ENCODE data around the gene ADSS1.
"Not testable (repeated sequence)": the region's sequence is repeated elsewhere in the genome, so short reads cannot be mapped to it uniquely, and the experiment has no call there.

Gene ADSS1

DNA sequence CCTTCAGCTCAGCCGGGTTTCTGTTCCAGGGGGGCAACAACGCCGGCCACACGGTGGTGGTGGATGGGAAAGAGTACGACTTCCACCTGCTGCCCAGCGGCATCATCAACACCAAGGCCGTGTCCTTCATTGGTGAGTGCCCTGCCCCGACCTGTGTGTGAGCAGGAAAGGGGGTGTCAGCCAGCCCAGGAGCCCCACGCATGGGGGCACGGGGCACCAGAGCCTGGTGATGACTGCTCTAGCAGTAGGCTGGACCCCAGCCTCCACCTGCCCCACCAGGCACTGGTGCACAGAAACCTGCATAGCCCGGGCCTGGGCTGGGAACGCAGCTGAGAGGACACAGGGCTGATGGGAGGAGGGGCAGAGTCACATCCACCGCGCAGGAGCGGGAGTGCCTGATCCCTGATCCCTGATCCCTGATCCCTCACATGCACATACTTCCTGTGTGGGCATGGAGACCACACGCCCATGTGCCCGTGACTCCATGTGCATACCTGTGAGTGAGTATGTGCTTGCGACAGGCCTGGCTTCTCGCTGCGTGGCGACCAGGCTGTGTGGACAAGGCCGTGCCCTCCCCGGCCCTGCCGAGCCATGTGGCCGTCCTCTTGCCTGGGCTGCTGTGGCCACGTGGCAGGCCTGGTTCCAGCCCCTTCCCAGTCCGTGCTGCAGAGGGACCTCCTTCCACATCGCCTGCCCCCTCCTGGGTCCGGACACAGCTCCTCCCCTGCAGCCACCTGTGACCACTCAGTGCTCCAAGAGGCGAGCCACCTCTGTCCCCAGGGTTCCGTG lies 11.2 kb downstream of the ADSS1 start:
- DNase-seq, result no peak

DNA sequence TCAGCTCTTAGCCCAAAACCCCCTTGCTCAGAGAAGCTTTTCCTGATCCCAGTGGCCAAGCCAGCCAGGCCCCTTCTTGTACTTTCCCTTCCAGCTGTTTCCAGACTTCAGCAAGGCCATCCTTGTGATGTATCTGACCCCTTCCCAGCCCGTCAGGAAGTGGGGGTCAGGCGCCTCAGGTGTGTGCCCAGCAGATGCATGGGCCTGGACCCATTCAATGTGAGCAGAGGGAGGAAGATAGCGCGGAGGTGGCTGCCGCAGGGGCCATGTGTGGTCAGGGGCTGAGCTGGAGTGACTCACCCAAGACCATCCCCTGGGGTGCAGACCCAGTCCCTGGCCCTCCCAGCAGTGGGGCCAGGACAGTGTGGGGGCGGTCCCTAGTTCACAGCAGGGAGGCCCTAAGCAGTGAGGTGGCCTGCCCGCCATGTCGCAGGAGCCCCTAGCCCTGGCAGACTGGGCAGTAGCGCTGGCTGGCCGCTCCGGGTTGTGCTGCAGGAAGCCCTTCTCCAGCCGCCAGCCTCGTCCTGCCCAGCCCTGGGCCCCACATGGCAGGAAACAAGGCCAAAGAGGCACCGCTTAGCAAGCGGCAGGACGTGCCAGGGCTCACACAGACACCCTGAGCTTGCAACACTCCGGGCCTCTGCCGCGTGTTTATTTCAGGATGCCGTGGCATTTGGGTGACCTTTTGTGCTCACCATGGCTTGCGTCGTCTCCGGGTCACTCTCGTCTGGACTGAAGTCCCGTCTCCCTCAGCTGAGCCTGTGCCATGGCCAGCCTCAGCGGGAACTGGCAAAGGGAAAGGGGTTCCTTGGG lies 12.0 kb downstream of the ADSS1 start:
- DNase-seq, result no peak

DNA sequence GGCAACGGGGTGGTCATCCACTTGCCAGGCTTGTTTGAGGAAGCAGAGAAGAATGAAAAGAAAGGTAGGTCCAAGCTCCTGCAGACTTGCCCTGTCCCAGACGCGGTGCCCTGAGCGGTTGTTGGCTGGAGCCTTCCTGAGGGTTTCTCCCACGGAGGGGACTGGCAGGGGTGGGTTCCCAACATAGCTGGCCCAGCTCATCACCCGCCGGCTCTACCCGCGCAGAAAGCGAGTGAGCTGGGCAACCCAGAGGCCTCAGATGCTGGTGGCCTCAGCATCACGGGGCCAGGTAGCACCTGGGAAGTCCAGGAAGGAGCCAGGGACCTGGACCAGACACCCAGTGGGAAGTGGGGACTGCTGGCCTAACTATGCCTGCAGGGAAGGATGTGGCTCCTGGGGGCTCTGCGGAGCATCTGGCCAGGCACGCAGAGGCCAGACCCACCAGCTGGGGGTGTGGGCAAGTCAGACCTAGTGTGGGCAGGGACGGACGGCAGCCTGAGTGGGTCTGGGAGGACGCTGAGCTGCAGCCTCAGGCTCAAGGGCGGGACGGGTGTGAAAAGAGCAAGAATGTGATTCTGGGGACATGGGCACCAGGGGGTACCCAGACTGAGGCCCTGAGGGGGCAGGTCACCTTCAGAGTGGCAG lies 14.5 kb downstream of the ADSS1 start:
- no peak for DNase-seq

DNA sequence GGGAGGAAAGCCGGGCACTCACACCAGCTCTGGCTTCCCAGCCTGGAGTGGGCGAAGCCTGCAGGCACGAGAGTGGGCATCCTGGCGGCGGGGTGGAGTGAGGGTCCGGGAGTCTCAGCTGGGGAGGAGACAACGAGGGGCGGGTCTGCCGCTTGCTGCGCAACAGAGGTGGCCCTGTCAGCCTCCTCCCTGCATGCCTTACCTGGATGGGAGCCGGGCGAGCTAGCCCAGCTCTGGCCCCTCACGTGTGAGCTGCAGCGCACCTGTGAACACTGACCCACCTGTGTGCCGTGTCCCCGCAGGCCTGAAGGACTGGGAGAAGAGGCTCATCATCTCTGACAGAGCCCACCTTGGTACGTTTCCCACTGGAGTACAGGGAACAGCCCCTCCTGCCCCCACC lies 15.0 kb downstream of the ADSS1 start:
- no peak for DNase-seq

DNA sequence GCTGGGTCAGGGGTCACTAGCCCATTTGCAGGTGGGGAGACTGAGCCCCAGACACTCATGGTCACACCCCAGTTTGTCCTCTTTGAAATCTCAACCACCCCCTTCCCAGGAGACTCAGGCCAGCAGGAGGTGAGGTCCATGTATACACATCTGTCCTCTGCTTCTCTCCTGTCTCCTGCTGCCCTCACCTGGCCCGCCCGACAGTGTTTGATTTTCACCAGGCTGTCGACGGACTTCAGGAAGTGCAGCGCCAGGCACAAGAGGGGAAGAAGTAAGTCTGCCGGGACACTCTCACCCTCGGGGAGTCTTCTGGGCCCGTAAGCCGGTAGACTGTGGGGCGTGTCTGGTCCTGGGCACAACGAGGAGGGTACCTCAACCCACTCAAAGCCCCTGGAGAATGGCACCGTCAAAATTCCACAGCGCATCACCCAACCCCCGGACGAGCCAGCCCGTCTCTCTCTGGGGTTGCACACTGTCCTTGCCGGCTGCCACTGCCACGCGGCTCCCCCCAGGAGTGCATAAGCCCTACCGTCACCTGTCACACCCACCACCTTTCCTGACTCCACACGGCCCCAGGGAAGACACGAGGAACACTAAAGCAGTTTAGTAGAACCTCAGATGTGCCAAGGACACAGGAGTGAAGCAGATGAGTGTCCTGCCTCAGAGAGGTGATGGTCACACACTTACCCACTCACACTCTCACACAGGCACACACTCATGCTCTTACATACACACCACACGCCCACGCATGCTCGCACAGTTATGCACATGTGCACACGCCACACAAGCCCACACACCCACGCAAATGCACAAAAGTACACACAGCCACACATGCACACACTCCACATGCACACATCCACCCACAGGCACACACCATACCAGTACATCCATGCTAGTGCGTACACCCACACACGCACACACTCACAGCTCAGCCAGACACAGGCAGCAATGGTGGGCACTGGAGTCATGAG lies 15.8 kb downstream of the ADSS1 start:
- no peak for DNase-seq

DNA sequence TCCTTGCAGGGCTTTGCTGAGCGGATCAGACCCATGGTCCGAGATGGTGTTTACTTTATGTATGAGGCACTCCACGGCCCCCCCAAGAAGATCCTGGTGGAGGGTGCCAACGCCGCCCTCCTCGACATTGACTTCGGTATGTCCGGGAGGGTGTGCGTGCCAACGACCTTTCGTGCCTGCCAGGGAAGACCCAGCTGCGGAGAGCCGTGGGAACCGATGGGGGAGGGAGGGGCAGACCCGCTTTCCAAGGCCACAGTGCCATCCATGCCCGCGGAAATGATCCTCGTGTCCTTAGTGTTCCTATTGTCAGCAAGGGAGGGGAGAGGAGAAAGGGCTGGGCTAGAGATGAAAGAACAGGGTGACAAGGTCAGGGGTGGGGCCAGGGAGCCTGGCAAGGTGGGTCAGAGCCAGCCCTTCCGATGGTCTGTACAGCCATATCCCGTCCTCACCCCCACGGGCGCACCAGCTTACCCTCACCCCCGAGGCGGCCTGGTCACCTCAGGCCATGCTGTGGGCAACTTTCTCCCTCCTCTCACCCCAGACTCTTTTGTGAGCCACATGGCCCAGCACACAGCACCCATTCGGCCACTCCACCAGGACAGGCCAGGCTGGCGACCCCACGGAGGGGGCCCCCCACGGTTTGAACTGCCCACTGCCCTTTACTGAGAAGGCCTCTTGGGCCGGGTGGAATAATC lies 17.2 kb downstream of the ADSS1 start:
- DNase-seq, result no peak

DNA sequence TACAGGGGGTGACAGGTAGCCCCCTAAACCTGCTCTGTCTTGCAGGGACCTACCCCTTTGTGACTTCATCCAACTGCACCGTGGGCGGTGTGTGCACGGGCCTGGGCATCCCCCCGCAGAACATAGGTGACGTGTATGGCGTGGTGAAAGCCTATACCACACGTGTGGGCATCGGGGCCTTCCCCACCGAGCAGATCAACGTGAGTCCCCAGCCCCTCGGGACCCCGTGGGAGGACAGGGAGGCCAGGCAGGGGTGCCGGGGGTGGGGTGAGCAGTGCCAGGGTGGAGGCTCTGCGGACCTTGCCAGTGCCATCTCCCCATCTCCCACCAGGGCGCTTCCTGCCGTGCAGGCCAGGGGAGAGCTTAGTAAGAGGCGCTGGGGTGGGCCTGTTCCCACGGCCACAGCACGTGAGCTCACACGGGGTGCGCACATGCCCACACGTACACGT lies 17.8 kb downstream of the ADSS1 start:
- DNase-seq, result no peak

DNA sequence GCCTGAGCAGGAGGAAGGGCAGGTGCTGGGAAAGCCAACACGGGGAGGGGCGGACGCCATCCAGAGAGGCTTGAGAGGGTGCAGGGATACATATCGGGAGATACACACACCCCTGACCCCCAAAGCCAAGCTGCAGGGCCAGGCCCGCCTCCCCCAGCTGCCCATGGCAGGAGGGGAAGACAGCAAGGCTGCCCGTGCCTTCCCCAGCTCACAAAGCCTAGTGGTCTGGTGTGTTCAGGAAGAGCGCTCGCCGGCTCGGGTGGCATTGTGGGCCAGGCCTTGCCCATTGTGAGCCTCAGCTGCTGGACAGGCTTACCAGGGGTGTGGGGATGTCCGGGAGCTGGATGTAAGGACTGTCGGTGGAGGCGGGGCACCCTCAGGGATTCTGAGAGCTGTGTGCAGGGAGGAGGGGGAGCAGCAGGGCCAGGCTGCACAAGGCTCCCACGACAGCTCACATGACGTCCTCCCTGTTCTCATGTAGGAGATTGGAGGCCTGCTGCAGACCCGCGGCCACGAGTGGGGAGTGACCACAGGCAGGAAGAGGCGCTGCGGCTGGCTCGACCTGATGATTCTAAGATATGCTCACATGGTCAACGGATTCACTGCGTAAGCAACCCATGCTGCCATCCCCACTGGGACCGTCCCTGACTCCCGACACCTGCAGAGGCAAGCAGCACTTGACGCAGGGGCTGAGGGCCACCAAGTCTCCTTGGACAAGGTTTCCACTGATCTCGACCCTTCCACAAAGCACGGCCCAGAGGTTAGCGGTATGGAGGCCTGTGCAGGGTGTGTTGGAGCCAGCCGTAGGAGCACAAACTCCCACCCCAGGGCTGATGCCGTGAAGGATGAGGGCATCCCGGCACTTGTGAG lies 18.8 kb downstream of the ADSS1 start:
- DNase-seq, result no peak

DNA sequence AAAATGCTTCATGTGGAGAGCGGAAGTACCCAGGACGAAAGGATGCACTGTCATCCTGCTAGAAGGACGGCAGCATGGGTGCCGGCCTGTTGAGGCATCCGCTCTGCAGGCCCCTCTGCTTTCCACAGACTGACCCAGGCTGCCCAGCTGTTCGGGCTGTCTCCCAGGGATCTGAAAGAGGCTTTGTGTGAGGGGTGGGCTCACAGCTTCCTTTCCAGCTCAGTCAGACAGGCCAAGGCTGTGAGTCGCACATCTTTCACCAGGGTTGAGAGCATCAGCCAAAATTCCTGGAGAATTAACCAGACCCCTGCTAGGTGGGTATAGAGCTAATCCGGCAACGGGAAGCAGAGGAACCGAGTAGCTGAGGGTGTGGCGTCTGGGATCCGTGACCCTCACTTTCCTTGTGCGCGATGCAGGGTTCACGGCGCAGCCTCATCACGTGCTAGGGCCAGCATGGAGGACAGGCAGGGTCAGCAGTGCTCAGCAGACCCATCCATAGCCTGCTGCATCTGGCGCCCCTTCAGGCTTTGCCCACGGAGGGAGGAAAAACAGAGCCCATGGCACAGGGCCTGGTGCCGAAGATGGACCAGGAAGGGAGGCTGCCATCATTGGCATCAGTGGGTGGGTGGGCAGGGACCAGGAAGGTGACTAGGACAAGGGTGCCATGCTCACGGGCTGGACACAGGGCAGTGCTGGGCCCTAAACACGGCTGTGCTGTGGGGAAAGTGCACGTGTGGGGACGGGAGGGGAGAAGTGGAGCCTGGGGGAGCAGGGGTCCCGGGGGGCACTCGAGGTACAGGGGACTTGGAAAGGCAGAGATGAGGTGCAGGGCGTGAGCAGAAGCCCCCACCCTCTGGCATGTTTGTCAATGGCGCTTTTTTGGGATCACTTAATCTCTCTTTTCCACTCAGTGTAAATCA lies 19.7 kb downstream of the ADSS1 start:
- DNase-seq, result no peak

DNA sequence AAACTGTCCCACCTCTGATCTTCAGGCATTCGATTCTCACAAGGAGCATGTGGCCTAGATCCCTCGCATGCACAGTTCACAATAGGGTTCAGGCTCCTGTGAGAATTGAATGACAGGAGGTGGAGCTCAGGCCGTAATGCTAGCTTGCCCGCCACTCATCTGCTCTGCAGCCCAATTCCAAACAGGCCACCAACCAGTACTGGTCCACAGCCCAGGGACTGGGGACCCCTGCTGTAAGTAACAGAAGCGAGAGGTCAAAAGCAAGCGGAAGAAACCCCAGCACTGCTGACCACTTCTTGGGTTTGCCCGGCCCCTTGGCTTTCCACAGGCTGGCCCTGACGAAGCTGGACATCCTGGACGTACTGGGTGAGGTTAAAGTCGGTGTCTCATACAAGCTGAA lies 20.5 kb downstream of the ADSS1 start:
- DNase-seq, result no peak

DNA sequence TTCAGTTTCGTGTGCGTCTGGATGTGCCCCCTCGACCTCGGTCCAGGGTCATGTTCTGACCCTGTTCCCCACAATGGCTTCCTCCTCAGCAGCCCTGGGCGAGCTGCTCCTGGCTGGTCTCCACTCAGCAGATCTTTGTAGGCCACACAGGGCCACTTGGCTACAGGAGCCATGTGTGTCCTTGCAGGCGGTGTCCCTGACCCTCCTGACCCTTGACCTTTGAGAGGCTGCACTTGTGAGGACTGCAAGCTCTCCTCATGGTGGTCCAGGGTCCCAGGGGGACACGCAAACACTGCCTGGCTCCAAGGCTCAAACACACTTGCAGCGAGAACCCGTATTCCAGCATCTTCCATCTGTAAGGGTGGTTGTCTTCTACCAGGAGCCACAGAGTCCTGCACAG lies 21.4 kb downstream of the ADSS1 start:
- no peak for DNase-seq

DNA sequence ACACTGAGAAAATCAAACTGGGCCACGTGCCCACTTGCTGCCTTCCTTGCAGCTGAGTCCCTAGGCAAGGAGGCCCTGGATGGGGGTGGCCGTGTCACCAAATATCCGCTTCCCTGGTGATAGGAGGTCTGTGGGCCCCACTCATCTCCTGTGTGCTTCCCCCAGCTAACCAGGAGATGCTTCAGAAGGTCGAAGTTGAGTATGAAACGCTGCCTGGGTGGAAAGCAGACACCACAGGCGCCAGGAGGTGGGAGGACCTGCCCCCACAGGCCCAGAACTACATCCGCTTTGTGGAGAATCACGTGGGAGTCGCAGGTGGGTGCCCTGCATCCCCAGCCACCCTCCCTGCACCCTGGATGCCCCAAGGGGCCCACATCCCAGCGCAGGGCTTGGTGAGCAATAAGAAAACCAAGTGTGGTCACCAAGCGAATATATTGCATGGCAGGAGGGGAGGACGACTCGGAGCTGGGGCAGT lies 22.1 kb downstream of the ADSS1 start:
- DNase-seq, result no peak

DNA sequence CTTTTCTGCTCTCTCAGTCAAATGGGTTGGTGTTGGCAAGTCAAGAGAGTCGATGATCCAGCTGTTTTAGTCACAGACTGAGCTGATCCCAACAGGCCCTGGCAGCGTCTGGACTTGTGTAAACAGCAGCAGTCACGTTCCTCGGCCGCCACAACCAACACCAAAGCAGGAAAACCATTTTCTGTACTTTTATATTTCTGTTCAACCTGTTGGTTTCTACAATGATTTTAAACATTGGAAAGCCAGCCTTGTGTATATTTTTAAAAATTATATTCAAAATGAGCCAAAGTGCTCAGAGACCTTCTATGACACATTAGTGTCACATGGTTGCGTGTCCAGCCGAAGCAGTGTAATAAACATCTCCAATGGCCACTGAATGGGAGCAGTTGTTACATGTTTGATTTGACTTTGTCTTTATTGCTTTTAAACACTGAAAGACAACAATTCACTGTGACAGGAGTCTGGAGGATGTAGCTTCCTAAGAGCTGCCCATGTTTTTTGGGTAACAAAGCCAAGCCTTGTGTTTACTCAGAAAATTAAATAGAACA lies 23.0 kb downstream of the ADSS1 start:
- no peak for DNase-seq

DNA sequence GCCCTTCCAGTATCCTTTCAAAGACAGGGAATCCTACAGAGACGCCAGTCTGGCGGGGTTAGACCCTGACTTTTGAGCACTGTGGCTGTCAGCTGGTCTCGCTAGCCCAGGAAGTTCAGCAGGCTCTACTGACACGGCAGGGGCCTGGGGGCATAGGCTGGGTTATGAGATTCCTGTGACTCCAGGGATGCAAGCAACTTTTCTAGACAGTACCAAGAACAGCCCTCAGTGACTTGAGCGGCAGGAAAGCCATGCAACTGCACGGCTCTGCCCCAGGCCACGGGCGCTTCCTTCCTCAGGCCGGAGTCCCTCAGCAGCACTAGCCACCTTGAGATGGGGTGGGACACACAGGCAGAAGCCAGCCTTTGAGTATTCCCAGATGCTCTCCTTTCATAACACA lies 23.8 kb downstream of the ADSS1 start:
- DNase-seq, result no peak

DNA sequence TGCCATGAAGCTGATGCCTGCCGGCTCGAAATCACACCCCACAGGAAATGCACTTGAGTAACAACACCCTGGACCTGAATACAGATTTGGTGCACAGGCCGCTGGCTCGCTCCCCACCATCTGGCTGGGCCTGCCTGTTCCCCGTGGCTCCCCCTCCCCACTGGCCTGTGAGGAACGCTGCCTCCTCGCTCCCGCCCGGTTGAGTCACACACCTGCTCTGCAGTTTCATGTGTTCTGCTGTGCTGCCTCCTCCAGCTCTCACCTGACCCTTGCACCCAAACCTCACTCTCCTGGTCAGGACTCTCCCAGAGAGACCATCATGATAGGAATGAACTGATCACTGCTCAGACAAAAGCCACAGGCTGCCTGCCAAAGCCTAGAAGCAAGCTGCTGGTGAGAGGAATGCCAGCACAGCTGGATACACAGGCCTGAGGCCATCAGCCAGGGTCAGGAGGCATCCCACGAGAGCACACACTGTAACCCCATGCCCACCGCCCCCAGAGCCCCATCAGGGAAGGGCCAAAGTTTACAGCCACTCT lies 25.2 kb downstream of the ADSS1 start:
- DNase-seq, result no peak

DNA sequence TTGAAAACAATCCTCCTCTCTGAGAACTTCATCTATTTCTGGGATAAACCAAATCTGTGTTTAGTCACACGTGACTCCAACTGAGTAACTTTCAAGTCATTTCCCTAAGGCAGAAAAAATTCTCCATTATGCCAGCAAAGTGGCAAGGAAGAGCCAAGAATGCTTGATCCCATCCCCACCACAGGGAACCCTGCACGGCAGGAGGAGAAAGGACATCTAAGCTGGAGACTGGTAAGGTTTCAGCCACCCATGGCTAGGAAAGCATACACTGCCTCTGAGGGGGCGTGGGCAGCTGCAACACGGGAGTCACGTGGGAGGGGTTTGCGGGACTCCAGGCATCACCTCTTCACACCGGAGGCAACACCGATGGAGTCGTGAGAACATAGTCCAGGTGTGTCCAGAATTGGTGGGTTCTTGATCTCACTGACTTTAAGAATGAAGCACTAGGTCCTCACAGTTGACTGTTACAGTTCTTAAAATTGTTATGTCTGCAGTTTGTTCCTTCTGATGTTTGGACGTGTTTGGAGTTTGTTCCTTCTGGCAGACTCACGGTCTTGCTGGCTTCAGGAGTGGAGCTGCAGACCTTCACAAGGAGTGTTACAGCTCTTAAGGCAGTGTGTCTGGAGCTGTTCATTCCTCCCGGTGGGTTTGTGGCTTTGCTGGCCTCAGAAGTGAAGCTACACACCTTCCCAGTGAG lies 26.2 kb downstream of the ADSS1 start:
- DNase-seq, result no peak

DNA sequence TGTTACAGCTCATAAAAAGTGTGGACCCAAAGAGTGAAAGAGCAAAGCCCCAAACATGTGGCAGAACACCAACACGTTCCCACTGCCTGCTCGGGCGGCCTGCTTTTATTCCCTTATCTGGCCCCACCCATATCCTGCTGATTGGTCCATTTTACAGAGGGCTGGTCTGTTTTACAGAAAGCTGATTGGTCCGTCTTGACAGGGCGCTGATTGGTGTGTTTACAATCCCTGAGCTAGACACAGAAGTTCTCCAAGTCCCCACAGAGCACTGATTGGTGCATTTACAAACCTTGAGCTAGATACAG lies 26.7 kb downstream of the ADSS1 start:
- DNase-seq, result not testable (repeated sequence)
